ENCODE measurements around the gene ARHGEF12.

GRCh38 chr11:120432056-120433018 is 96.1 kb downstream of the ARHGEF12 start:
- TF ChIP-seq CTCF (IDR thresholded peaks at IDR 0.05) (no peak), POLR2A (IDR thresholded peaks at IDR 0.05) (no peak), POLR2AphosphoS5 (IDR thresholded peaks at IDR 0.05) (peak; percentile 15 to 72 (median 24)), EP300 (IDR thresholded peaks at IDR 0.05) (peak in 1 of 4 donors; percentile 13)

Data from sigmoid colon (tissue), 4 donors.